GM18520 (cell line): ENCODE results near the gene ZBTB48.

ENCODE experiments used
- ATAC-seq: cut with Tn5 transposase; IDR thresholded peaks from one replicate; pipeline ENCODE4 v1.9.1; 2021; ENCODE audit not compliant: unreplicated experiment

Gene ZBTB48

DNA sequence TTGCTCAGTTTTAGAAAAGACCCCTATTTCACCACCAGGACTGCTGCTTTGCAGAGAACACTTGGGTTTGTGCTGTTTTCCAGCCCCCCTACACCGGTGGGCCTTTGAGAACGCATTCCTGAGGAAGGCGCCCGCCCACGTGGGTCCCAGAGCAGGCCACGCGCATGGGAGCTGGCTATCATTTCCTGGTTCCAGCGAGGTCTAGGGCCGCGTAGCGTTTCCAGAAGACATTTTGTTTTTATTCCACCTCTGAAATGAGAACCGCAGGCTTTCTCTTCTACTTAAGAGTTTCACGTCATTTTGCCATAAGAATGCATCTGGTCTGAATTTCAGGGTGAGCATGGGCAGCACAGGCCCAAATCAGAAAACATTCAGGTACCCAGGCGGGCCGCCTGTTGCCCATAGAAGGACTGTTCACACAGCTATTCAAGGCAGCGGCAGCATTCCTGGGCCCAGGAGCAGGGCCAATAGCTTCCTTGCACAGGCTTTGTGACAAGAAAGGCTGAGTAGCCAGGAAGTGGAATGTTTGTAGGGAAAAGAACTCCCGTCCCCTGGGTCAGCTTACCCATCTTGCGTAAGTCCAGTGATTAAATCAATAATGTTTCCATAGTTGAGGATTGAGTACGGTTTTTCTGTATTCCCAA, 24.2 kb downstream of the ZBTB48 start:
- ATAC-seq, result no peak

DNA sequence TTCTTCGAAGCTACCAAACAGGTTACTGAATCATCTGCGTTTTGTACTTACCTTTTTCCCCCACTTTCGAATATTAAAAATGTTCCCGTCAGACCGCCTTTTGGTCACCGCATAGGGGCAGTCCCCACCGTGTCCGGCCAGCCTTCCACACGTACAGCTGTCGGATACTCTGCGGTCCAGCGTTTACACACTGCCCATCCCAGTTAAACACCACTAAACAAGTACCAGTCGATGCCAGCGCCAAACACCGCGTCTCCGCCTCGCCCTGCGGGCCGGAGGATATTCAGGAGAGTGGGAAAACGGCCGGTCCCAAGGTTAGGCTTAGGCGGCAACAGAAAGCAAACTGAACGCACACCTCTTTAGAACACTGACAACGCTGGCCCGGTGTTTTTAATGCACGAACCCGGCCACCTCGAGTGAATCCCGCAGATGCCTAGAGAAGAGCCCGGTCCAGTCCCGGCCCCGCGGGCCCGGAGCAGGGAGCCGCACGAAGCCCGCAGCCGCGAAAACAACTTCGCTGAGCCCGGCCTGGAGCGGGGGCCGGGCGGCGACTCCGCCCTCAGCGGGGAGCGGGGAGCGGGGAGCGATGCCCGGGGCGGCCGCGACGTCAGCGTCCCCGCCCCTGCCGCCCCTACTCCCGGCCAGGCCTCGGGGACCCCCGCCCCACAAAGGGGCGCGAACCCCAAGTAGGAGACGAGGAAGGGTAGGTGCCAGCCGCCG, 33.0 kb downstream of the ZBTB48 start:
- ATAC-seq, result no peak

DNA sequence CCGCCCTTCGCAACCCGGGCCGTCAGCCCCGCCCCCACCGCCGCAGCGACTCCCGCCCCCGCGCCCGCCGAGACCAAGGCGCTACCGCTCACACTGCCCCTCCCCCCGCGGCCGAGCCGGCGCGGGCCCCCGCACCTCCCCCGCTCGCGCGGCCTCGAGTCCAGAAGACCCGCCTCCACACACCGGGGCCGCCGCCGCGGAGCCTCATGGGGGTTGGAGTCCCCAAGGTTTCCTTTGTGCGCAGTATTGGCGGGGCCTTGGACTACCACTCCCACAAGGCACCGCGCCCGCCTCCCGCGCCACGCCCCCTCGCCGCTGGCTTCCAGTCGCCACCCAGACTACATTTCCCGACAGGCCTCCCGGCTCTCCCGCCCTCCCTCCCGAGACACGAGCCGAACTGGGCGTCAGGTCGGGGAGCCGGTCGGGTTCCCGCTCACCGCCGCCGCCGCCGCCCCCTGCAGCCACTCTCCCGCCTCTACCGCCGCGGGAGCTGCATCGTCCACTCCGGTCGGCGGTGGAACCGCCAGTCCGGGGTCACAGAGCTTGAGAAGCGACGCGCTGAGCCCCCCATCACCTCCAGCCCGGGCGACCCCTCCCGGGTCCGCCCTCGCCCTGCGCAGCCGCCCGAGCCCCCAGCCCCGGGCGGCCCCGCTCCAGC, 33.7 kb downstream of the ZBTB48 start, which contains the start of gene PHF13:
TSS of gene PHF13 (plus strand) at position 371 of the 658 bp plus-strand sequence. CDS start 336 bp downstream, outside the sequence.
- peak; percentile 89 for ATAC-seq

DNA sequence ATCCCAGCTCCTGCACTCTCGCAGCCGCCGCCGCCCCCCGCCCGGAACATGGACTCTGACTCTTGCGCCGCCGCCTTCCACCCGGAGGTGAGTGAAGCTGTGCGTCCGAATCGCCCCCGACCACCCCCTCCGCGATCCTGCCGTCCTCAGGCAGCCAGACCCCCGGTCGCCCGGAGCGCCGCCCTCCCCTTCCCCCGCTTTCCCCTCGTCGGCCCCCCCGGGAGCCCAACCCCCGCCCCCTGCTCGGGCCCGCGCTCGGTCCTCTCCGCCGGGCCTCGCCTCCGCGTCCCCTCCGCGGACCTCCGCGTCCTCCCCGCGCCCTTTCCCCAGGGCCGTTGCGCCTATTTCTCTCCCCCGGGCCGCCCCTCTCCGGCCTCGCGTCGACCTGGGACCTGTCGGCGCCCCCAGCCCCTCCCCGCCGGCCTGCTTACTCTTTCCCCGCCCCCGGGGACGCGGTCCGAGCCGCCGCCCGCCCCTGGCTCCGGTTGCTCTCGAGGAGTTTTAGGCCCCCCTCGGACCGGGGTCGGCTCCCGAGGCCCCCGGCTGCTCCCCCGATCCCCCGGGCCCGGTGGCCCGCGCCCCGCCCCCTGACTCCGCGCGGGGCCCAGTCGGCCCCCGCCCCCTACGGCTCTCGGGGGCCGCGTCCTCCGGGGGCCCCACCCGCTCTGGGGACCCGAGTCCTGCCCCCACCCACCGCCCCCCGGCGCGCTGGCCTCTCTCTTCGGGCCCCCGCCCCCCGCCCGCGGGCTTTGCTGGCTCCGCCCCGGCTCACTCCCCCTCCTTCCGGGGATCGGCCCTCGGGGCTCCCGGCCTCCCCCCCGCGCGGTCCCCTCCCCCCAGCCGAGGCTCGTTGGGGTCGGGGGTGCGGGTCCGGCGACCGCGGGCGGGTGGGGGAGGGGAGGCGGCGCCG, 34.5 kb downstream of the ZBTB48 start:
- ATAC-seq, result no peak

DNA sequence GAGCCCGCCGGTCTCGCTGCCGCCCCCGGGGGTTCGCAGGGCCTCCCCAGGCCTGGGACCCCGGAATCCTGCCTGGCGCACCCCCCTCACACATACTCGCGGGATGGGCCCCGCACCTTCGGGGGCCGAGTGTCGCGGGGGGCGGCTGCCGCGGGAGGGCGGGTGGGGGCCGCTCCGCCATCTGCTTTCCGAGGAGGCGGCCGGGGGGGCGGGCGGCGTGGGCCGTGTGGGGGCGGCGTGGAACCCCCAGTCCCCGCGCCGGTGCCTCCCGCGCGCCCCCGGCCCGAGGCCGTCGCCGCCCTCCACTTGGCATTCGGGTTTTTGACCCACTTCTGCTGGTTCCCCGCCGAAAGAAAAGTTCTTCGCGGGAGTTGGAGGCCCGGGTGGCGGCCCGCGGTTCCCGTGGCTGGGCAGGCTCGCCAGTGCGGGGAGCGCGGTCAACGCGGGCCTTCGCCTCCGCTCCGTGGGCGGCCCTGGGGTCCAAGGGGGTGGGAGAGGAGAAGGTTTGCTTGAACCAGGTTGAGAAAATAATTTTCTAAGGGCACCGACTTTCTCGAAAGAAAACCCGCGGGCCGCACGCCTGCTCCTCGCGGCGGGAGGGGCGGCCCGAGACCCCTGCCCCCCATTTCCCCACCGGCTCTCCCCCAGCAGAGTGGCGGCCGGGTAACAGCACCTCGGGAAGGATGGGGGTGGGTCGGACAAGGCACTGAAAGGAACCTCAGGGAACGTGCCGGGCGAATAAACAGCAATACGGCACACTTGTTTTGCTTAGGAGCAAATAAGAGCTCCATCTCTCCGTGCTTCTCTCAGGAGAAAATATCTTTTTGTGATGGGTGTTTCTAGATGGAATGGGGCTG, 35.4 kb downstream of the ZBTB48 start:
- ATAC-seq, result no peak

DNA sequence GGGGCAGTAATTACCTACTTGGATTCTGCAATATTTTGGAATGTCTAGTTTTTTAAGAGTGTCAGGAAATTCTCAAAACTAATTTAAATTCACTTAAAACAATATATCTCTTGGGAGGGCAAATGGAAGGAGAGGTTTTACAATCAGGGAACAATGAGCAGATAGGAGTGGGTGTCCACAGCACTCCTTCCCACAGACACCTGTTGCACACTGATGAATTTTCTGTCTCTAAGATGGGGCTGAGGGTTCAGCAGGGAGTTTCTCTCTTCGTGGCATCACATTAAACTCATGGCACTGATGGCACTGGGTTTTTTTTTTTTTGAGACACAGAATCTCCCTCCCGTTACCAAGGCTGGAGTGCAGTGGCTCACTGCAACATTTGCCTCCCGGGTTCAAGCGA, 39.3 kb downstream of the ZBTB48 start:
- no peak for ATAC-seq

DNA sequence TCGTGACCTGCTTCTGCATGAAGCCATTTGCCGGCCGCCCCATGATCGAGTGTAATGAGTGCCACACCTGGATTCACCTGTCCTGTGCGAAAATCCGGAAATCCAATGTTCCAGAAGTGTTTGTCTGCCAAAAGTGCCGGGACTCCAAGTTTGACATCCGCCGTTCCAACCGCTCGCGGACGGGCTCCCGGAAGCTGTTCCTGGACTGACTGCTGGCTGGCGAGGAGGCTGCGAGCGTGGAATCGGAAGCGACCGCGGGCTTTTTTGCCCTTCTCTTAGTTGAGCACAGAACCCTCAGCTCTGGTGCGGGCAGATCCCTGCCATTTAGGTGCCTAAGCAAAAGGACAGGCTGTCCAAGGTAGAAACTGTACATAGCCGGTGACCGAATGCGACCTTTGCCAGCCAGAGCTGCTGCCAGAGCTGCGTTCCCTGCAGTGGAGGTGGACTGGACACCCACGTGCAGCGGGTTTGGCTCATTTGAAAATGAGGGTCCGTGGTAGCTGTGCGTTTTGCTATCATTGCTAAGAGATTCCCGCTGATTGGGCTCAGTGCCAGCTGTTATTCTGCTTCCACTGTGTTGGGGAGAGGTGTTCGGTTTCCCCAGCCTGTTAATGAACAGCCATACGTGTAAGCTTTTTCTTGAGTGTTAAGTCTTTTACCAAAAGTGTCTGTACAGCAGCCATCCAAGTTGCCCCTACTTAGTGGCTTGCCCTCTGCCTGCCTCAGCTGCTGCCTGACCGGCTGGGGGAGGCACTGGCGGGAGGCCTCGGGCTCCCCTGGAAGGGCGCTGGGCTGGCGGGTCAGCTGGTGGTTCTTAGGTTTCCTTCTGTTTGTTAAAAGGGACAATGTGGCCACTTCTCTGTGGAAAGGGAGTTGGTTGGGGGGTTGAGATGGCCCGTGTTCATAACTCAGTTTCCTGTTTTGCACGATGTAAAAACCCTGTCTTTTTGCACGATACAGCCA, 41.9 kb downstream of the ZBTB48 start:
- no peak for ATAC-seq

DNA sequence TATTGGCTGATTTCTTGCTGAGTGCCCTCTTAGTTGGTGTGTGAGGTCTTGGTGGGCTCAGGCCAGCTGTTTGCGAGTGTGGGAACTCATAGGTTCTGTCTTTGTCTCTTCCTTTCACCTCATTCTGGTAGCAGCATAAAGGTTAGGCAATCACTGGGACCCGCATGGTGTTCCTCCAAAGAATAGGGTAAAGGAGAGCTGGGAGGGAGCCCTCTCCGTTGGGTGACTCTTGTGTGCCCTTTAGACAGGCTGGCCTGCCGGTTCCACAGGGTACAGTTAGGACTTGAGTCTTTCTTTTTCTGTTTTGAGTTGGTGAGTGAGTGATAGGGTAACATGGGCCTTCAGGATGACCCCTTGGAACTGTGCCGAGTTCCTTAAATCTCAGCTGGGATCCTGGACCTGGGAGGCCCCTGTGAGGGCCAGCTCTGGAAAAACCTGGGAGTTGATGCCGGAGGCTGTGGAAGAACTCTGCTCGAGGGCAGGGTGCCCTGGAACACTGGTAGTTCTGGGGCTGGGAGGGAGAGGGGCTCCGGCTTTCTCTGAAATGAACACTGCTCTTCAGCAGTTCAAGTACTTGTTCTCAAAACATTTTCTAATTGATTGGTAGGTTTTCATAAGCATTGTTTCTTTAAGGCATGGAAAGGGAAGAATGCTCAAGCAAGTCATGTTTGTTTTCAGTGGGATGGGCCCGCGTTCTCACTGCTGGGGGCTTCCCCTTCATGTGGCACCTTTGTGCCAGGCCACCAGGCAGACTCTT, 42.8 kb downstream of the ZBTB48 start:
- no peak for ATAC-seq

DNA sequence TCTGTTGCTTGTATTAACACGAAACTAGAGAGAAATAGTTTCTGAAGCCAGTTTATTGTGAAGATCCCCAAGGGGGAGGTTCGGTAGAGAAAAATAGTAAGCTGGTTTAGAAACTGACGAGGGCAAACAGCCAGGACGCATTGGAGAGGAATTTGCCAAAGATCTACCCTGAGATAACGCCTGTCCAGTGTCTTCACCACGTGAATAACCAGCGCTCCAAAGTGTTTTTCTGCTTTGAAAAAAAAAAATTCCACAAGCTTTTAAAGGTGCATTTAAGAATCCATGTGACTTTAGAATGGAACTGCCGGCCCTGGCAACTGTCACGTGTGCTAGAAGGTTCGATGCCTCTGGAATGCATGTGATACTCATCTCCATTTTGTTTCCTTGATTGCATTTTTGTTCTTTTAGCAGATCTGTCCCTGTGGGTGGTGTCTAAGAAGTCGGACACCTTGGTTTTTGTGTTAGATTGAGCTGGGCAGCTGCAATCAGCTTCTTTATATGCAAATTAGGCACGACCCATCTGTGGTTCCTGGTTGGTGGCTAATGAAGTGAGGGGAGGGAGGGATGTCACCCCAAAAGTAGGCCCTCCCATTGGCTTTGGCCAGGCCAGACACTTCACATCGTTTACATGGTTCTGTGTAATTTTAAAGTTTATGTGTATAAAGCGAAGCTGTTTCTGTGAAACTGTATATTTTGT, 43.6 kb downstream of the ZBTB48 start:
- ATAC-seq, result no peak

DNA sequence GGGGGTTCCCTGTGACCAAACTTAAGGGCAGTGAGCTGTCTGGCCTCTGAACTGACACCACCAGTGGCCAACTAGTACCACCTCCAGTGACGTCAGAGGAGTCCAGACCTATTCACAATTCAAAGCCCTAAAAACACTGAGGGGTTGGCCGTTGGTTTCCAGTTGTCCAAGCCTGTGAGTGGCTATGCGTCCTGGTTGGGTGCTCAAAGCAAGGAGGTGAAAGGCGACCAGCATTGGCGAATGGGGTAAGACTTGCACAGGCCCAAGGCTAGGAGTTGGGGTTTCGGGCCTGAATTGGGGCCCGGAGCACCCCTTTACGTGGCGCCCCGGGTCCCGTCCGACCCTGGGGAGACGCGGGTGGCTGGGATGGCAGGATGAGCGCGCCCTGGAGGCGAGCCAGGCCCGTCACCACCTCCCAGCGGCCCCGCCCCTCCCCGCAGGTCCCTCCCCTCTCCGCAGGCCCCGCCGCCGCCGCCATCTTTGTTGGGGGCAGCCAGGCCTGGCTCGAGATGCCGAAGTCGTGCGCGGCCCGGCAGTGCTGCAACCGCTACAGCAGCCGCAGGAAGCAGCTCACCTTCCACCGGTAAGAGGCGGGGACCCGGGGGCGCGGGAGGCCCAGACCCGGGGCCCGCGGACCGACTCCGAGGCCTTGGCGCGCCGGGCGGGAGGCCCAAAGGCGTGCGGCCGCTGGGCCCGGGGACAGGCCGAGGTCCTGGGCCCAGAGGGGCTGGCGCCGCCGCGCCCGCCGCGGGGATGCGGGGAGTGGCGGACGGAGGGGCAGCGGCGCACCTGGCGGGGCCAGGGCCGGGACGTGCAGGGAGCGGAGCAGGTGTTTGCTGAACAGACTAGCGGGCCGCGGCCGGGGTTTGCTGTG, 45.2 kb downstream of the ZBTB48 start, which contains the start of gene THAP3:
TSS of gene THAP3 (plus strand) at position 159 of the 874 bp plus-strand sequence. CDS start at position 510, 351 bp downstream.
- peak; percentile 68 for ATAC-seq

DNA sequence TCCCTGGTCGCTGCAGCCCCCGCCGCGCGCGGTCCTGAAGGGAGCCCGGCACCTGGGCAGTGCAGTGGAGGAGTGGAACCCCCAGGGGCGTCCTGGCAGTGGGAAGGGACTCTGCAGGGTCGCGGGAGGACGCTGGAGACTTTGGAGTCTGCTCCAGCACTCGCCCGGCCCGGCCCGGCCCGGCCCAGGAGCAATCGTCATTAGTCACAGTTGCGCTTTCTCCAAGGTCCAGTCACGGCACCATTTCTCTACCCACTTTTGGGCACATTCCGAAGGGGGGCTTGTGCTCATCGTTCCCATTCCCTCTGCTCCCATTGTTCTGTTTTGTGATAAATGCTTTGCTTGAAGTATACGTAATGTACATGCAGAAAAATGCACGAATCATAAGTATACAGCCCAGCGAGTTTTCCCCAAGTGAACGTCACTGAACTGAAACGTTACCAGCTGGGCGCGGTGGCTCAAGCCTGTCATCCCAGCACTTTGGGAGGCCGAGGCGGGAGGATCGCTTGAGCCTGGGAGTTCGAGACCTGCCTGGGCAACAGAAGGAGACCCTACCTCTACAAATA, 45.9 kb downstream of the ZBTB48 start:
- ATAC-seq, result peak; percentile 6

DNA sequence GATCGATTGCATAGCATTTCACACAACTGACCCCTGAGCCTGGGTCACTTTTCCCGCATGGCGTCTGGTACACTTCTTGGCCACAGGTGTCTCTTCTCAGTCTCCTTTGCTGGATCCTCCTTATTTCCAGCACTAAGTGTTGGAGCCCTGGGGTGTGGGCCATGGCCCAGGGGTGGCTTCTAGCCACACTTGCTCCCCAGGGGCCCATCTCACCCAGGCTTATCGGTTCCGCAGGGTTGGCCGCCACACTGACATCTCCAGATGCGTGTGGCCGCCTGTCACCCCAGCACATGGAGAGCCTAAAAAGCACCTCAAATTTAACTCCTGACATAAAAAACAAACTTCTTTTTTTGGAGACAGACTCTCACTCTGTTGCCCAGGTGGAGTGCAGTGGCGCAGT, 47.2 kb downstream of the ZBTB48 start:
- ATAC-seq, result no peak

DNA sequence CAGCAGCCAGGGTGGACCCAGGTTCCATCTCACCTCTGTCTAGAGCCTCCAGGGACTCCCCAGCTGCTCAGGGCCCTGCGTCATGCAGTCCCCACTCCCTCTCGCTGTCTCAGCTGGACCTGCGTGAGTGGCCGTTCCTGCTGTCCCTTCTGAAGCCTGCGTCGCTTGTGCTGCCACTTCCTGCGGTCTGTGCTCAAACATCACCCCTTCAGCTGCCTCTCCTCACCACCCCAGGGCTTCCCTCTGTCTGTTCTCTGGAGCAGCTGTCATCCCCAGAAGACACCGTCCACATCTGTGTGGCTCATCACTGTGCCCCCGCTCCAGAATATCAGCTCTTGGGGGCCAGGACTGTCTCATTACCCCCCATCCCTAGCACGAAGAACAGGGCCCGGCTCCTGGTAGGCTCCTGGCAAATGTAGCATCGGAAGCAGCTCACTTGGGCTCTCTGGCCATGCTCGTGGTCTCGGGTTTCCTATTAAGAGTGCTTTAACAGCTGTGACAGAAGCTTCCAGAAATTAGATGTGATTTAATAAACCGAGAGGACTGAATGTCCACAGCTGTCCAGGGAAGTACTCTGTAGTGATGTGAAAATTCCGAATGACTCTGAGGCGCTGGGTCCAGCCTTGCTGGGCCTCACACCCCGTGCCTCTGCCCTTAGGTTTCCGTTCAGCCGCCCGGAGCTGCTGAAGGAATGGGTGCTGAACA, 48.2 kb downstream of the ZBTB48 start:
- no peak for ATAC-seq

DNA sequence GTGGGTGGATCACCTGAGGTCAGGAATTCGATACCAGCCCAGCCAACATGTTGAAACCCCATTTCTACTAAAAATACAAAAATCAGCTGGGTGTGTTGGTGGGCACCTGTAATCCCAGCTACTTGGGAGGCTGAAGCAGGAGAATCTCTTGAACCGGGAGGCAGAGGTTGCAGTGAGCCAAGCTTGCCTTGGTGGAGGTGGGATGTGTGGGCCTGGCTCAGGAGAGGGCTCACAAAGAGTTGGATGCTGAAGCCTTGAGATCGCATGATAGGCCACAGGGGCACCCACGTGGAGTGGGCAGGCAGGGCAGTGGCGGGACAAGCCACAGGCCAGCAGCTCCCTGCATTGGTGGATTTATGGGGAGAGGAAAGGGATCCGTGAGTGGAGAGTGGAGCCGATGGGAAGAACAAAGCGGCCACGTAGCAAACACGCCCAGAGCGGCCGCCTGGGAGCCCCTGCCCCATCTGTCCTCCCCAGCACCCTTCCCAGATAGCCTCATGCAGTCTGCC, 49.2 kb downstream of the ZBTB48 start:
- ATAC-seq, result no peak

DNA sequence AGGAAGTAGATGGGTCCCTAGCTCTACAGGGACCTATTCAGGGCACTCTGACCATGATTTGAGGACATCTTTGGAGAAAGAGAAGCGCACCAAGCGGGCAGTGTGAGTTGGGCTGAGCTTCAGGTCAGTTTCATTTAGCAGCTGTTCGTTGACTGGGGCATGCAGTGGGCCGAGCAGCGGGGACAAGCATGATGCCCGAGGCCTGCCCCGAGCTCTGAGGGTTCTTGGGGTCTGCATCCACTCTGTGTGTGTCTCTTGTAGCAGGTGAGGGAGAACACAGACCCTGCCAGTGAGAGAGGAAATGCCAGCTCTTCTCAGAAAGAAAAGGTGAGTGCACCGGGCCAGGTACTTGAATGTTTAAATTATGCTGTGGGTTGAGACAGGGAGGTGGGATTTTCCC, 50.2 kb downstream of the ZBTB48 start:
- no peak for ATAC-seq
